HUES64 (cell line): ENCODE measurements around the gene TAF11L11.
"Not testable (repeated sequence)": the region's sequence is repeated elsewhere in the genome, so short reads cannot be mapped to it uniquely, and the experiment has no call there.

ENCODE experiments used
- H3K27ac ChIP-seq: 2 replicates; pipeline ENCODE4 v1.7.0; 2013; ENCODE audit warnings: low read depth, low read length, inconsistent platforms
- H3K27me3 ChIP-seq: 2 replicates; pipeline ENCODE4 v1.6.1; 2013; ENCODE audit warnings: mild to moderate bottlenecking, low read length; ENCODE audit not compliant: insufficient read depth
- H3K36me3 ChIP-seq: 2 replicates; pipeline ENCODE4 v1.6.1; 2013; ENCODE audit warnings: mild to moderate bottlenecking, low read length; ENCODE audit not compliant: insufficient read depth
- H3K4me1 ChIP-seq: 2 replicates; pipeline ENCODE4 v1.6.1; 2013; ENCODE audit warnings: mild to moderate bottlenecking, low read length, moderate library complexity; ENCODE audit not compliant: insufficient read depth
- H3K4me3 ChIP-seq: 2 replicates; pipeline ENCODE4 v1.5.1; 2013; ENCODE audit warnings: mild to moderate bottlenecking, low read length, moderate library complexity
- H3K9ac ChIP-seq: 2 replicates; pipeline ENCODE4 v1.6.1; 2013; ENCODE audit warnings: mild to moderate bottlenecking, low read depth, low read length
- H3K9me3 ChIP-seq: 2 replicates; pipeline ENCODE4 v1.6.1; 2013; ENCODE audit warnings: low read depth, low read length; ENCODE audit not compliant: insufficient read depth
- WGBS: fragments of 150-250, 120-280 bp; methylation state at CpG from one replicate; pipeline ENCODE4 v1.1.7; 2013; ENCODE audit warnings: missing lambda C conversion rate; 5-methylcytosine and 5-hydroxymethylcytosine counted together

Gene TAF11L11

GRCh38 chr5:17625686-17626085, 21.7 kb downstream of the TAF11L11 start:
- H3K9ac ChIP-seq: no peak overlapping the region
- no peak overlapping the region for H3K27ac ChIP-seq
- no peaks in the 10 kb centered on the region for H3K27me3 ChIP-seq
- no peaks in the 10 kb centered on the region for H3K36me3 ChIP-seq
- H3K4me3 ChIP-seq: no peak overlapping the region
- H3K9me3 ChIP-seq: no peaks in the 10 kb centered on the region
- H3K4me1 ChIP-seq: no peaks in the 10 kb centered on the region
- WGBS: 94% methylated on average over 11 of the region's 11 CpGs

GRCh38 chr5:17631788-17632187, 27.8 kb downstream of the TAF11L11 start, which contains the start of gene TAF11L13:
Gene TAF11L13 (plus strand): TSS chr5:17632088.
- H3K4me3 ChIP-seq, H3K36me3 ChIP-seq, H3K27me3 ChIP-seq, H3K9me3 ChIP-seq, H3K27ac ChIP-seq, H3K4me1 ChIP-seq, H3K9ac ChIP-seq: not testable (repeated sequence)
- 86% methylated on average over 6 of the region's 12 CpGs for WGBS

- H3K4me3 ChIP-seq: no peak within 1 kb of the TSS
- 94% methylated on average over 5 of the region's 5 CpGs for WGBS
- H3K27me3 ChIP-seq: no peaks in the 10 kb centered on the region
- H3K4me1 ChIP-seq: no peaks in the 10 kb centered on the region
- H3K9me3 ChIP-seq: no peaks in the 10 kb centered on the region
- H3K36me3 ChIP-seq: no peaks in the 10 kb centered on the region
- no peak within 1 kb of the TSS for H3K9ac ChIP-seq
- no peak within 1 kb of the TSS for H3K27ac ChIP-seq
Observed at GRCh38 chr5:17634160-17634559, 30.2 kb downstream of the TAF11L11 start, which contains the start of gene TAF11L14. Gene TAF11L14 (plus strand): TSS chr5:17634460.

GRCh38 chr5:17649232-17649631, 45.2 kb downstream of the TAF11L11 start:
- H3K27ac ChIP-seq, H3K9ac ChIP-seq, H3K4me3 ChIP-seq, H3K27me3 ChIP-seq, H3K9me3 ChIP-seq, H3K36me3 ChIP-seq, H3K4me1 ChIP-seq: not testable (repeated sequence)
- WGBS: 94% methylated on average over 10 of the region's 10 CpGs

DNA sequence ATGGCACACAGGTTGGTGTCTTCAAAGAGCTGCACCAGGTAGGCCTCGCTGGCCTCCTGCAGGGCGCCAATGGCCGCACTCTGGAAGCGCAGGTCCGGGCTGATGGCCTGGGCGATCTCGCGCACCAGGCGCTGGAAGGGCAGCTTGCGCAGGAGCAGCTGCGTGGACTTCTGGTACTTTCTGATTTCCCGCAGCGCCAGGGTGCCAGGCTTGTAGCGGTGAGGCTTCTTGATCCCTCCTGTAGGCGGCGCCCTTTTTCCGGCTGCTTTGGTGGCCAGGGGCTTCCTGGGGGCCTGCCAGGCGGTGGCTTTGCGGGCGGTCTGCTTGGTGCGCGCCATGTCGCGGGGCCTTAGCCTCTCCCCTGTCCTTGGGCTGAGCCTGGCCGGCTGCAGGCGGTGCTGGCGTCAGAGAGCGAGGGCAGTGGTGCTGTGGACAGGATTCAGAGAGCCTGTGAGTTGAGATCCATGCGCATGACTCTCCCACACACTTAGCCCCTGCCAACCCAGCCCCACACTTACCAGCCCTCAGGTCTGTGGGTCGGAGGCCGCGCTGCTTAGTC, 51.3 kb downstream of the TAF11L11 start:
- H3K4me1 ChIP-seq, H3K9me3 ChIP-seq, H3K27ac ChIP-seq, H3K36me3 ChIP-seq, H3K27me3 ChIP-seq, H3K4me3 ChIP-seq, H3K9ac ChIP-seq: not testable (repeated sequence)
- 96% methylated on average over 32 of the region's 32 CpGs for WGBS
